ENCODE results near the gene TBX21. TPM values are rescaled to one million over a fixed set of nuclear protein-coding genes. Genes with fewer than 3 reads are reported as not detected.

Gene TBX21
- total RNA-seq, 1 experiment from 2014 or later: not detected

GRCh38 chr17:47774331-47774730, 41.3 kb downstream of the TBX21 start:
- intact Hi-C loops (cut with micrococcal nuclease; ENCODE audit: unreplicated experiment): no loop called here
- H3K27me3 Mint-ChIP-seq (ENCODE audit: unreplicated experiment): peaks cover 60% of the 10 kb centered on the region
- BruUV-seq (replicated peaks): no TSS peak
- no peaks in the 10 kb centered on the region for H3K9me3 Mint-ChIP-seq (ENCODE audit: low read depth, unreplicated experiment)
- CTCF ChIA-PET: interaction anchor here (0.8 kb wide), 1 partner anchor 8 kb away, joined by 3 read pairs; no protein-coding TSS in a partner anchor
- DNase-seq: no peak
- H3K36me3 Mint-ChIP-seq (ENCODE audit: insufficient read depth, unreplicated experiment): no peaks in the 10 kb centered on the region
- TF ChIP-seq, protein P1, sequence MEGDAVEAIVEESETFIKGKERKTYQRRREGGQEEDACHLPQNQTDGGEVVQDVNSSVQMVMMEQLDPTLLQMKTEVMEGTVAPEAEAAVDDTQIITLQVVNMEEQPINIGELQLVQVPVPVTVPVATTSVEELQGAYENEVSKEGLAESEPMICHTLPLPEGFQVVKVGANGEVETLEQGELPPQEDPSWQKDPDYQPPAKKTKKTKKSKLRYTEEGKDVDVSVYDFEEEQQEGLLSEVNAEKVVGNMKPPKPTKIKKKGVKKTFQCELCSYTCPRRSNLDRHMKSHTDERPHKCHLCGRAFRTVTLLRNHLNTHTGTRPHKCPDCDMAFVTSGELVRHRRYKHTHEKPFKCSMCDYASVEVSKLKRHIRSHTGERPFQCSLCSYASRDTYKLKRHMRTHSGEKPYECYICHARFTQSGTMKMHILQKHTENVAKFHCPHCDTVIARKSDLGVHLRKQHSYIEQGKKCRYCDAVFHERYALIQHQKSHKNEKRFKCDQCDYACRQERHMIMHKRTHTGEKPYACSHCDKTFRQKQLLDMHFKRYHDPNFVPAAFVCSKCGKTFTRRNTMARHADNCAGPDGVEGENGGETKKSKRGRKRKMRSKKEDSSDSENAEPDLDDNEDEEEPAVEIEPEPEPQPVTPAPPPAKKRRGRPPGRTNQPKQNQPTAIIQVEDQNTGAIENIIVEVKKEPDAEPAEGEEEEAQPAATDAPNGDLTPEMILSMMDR (IDR thresholded peaks at IDR 0.05; ENCODE audit: unreplicated experiment): no peak
- no peaks in the 10 kb centered on the region for H3K4me1 Mint-ChIP-seq (ENCODE audit: low read depth, unreplicated experiment)
- H3K4me3 Mint-ChIP-seq (ENCODE audit: low read depth, unreplicated experiment): no peak overlapping the region
- no peak overlapping the region for H3K27ac Mint-ChIP-seq (ENCODE audit: unreplicated experiment)

DNA sequence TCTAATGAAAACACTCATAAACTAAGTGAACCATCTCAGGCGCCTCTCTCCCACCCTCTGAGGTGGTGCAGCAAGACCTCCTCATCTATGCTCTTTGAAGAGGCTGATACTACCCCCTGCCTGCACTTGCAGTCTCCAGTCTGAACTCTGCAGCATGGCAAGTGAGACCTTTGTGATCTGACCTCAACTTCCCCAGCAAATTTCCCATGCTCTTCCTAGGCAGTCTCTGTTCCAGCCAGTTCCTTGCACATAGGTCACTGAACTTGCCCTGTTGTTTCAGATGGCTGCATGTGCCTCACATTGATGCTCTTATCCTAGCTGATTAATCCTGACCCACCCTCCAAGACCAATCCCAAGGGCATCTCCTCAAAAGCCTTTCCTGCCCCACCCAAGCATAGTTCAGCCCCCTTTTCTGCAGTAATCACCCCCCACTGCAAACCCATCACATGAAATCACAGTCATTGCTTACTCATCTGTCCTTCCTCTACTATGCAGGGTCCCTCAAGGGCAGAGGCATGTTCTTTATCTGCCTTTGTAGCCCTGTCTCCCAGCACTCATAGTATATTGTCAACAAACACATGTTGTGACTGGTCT, 42.0 kb downstream of the TBX21 start:
- Mint-ChIP-seq H3K4me1 (ENCODE audit: low read depth, unreplicated experiment) (no peaks in the 10 kb centered on the region), H3K36me3 (ENCODE audit: insufficient read depth, unreplicated experiment) (no peaks in the 10 kb centered on the region), H3K27me3 (ENCODE audit: unreplicated experiment) (peaks cover 62% of the 10 kb centered on the region), H3K27ac (ENCODE audit: unreplicated experiment) (no peak overlapping the region), H3K9me3 (ENCODE audit: low read depth, unreplicated experiment) (no peaks in the 10 kb centered on the region), H3K4me3 (ENCODE audit: low read depth, unreplicated experiment) (no peak overlapping the region)
- no peak for DNase-seq
- no TSS peak for BruUV-seq (replicated peaks)
- TF ChIP-seq, protein P1 (IDR thresholded peaks at IDR 0.05; ENCODE audit: unreplicated experiment): no peak
- intact Hi-C loops (cut with micrococcal nuclease; ENCODE audit: unreplicated experiment): no loop called here
- CTCF ChIA-PET: no interaction called here

- DNase-seq: peak; percentile 67
- TF ChIP-seq, protein P1 (IDR thresholded peaks at IDR 0.05; ENCODE audit: unreplicated experiment): peak; percentile 89
- no TSS peak for BruUV-seq (replicated peaks)
- Mint-ChIP-seq H3K27ac (ENCODE audit: unreplicated experiment) (no peak overlapping the region), H3K4me1 (ENCODE audit: low read depth, unreplicated experiment) (no peaks in the 10 kb centered on the region), H3K27me3 (ENCODE audit: unreplicated experiment) (peaks cover 77% of the 10 kb centered on the region), H3K9me3 (ENCODE audit: low read depth, unreplicated experiment) (no peaks in the 10 kb centered on the region), H3K4me3 (ENCODE audit: low read depth, unreplicated experiment) (no peak overlapping the region), H3K36me3 (ENCODE audit: insufficient read depth, unreplicated experiment) (no peaks in the 10 kb centered on the region)
- CTCF ChIA-PET: interaction anchor here (1.0 to 1.9 kb wide), 2 partner anchors 13 to 54 kb away, joined by 3 to 5 read pairs; partner anchors contain the start of genes LRRC46 and MRPL10
- intact Hi-C loops (cut with micrococcal nuclease; ENCODE audit: unreplicated experiment): loop anchor here (1.0 to 2.0 kb wide), 3 partner anchors 26 to 114 kb away; partner anchors contain the start of genes LRRC46 and MRPL10
Measured at GRCh38 chr17:47776330-47777197, 43.5 kb downstream of the TBX21 start.

DNA sequence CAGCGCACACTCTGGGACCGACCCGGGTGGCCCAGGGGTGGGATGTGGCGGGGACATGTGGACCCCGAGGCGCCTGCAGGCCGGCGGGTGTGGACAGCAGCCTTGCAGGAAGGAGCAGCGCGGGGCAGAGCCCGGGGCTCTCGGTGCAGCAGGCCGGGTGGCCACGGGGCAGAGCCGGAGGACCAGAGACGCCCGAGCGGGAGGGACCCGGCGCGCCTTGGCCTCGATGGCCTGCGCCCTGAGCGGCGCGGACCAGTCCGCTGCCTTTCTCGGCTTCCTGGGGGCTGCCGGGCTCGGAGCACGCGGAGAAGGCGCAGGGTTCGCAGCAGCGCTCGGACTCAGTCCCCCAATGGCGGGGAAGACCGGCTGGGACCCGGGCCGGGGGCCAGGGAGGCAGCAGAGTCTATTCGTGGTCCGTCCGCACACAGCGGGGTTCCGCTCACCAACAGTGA, 45.2 kb downstream of the TBX21 start:
- Mint-ChIP-seq H3K27ac (ENCODE audit: unreplicated experiment) (no peak overlapping the region), H3K9me3 (ENCODE audit: low read depth, unreplicated experiment) (no peaks in the 10 kb centered on the region), H3K27me3 (ENCODE audit: unreplicated experiment) (peaks cover 84% of the 10 kb centered on the region), H3K4me3 (ENCODE audit: low read depth, unreplicated experiment) (no peak overlapping the region), H3K4me1 (ENCODE audit: low read depth, unreplicated experiment) (no peaks in the 10 kb centered on the region), H3K36me3 (ENCODE audit: insufficient read depth, unreplicated experiment) (no peaks in the 10 kb centered on the region)
- BruUV-seq (replicated peaks): no TSS peak
- TF ChIP-seq, protein P1 (IDR thresholded peaks at IDR 0.05; ENCODE audit: unreplicated experiment): no peak
- DNase-seq: no peak
- intact Hi-C loops (cut with micrococcal nuclease; ENCODE audit: unreplicated experiment): no loop called here
- CTCF ChIA-PET: interaction anchor here (1.9 kb wide), 1 partner anchor 53 kb away, joined by 5 read pairs; the partner anchor contains the start of genes LRRC46 and MRPL10
